Endothelial cell of umbilical vein (primary cell): ENCODE results near the gene PRRT1B. TPM values are rescaled to one million over a fixed set of nuclear protein-coding genes. Genes with fewer than 3 reads are reported as not detected.

Experiments used
- BruUV-seq: library from RNA; stranded (reverse); fragments of 400-500 nt; replicated peaks from 2 replicates; lab custom pipeline; 2021; lab: Mats Ljungman, UMichigan
- CTCF ChIA-PET: fragments of 300-600, 350-600 bp; sonication (Branson Sonifier 250); formaldehyde crosslinking; loops from one replicate; lab custom pipeline; 2021; ENCODE audit warnings: antibody characterized with exemption, inconsistent platforms; lab: Charles Lee
- POLR2A ChIA-PET: fragments of 300-600, 350-600 bp; sonication (Branson Sonifier 250); formaldehyde crosslinking; loops from one replicate; lab custom pipeline; 2021; ENCODE audit warnings: antibody characterized with exemption, inconsistent platforms; lab: Charles Lee
- DNase-seq: peaks from one replicate; pipeline ENCODE4 v3.0.0-alpha.2; 2011; ENCODE audit warnings: low read depth, low spot score
- FAIRE-seq: peaks from 2 replicates; lab custom pipeline; 2011; peaks lifted over from hg19 to GRCh38; lab: Jason Lieb, UNC
- H2AFZ ChIP-seq: 2 replicates; pipeline ENCODE4 v1.6.0; 2012; ENCODE audit warnings: low read depth, low read length, control low read depth, inconsistent platforms
- H3K27ac ChIP-seq: 2 replicates; pipeline ENCODE4 v1.5.1; 2011; ENCODE audit warnings: low read depth, mild to moderate bottlenecking, control low read depth, low read length, moderate library complexity; ENCODE audit not compliant: insufficient read depth
- H3K27me3 ChIP-seq, 2 experiments: 2 replicates each; pipeline versions ENCODE4 v1.6.0 to v1.6.1; 2011; ENCODE audit warnings: low read length in 2 of 2, mixed read lengths in 1 of 2; ENCODE audit not compliant: control insufficient read depth in 2 of 2, insufficient read depth in 2 of 2
- H3K36me3 ChIP-seq, 2 experiments: 2 replicates in 1 of 2; 3 replicates in 1 of 2; pipeline ENCODE4 v1.5.1; 2011; ENCODE audit warnings: low read length in 2 of 2, mild to moderate bottlenecking in 1 of 2, moderate library complexity in 1 of 2; ENCODE audit not compliant: control insufficient read depth in 2 of 2, insufficient read depth in 2 of 2; ENCODE audit errors: extremely low read depth in 1 of 2
- H3K4me1 ChIP-seq: 3 replicates; pipeline ENCODE4 v1.5.1; 2011; ENCODE audit warnings: mild to moderate bottlenecking, low read length; ENCODE audit not compliant: control insufficient read depth, insufficient read depth; ENCODE audit errors: extremely low read depth
- H3K4me2 ChIP-seq: 2 replicates; pipeline ENCODE4 v1.6.1; 2011; ENCODE audit warnings: low read length, control low read depth, mixed read lengths; ENCODE audit not compliant: insufficient read depth
- H3K4me3 ChIP-seq, 3 experiments: fragments of 200-600 bp in 1 of 3; sonication (generic), shearing (Covaris generic) in 1 of 3; replicated peaks in 1 of 3; 2 replicates each; pipeline ENCODE4 v1.5.1; 2011 to 2016; ENCODE audit warnings: control low read depth in 3 of 3, low read length in 3 of 3, mild to moderate bottlenecking in 2 of 3, inconsistent platforms in 1 of 3, low read depth in 1 of 3, moderate library complexity in 1 of 3; ENCODE audit not compliant: insufficient read depth in 1 of 3
- H3K79me2 ChIP-seq: 2 replicates; pipeline ENCODE4 v1.6.0; 2012; ENCODE audit warnings: low read length, inconsistent platforms; ENCODE audit not compliant: control insufficient read depth, insufficient read depth
- H3K9ac ChIP-seq: replicated peaks from 2 replicates; pipeline ENCODE3; 2011; ENCODE audit warnings: low read length, control low read depth; ENCODE audit not compliant: insufficient read depth; ENCODE audit errors: extremely low read depth
- H3K9me1 ChIP-seq: replicated peaks from 3 replicates; pipeline ENCODE4 v1.6.0; 2011; ENCODE audit warnings: mild to moderate bottlenecking, low read length; ENCODE audit not compliant: control insufficient read depth, insufficient read depth; ENCODE audit errors: extremely low read depth
- H3K9me3 ChIP-seq: replicated peaks from 2 replicates; pipeline ENCODE4 v1.5.1; 2012; ENCODE audit warnings: low read length, inconsistent platforms; ENCODE audit not compliant: control insufficient read depth, insufficient read depth
- H4K20me1 ChIP-seq: replicated peaks from 2 replicates; pipeline ENCODE3; 2011; ENCODE audit warnings: mild to moderate bottlenecking, low read length; ENCODE audit not compliant: control insufficient read depth, insufficient read depth; ENCODE audit errors: extremely low read depth
- CTCF ChIP-seq, 2 donors: IDR thresholded peaks; 1 replicate in 1 of 2; 2 replicates in 1 of 2; pipeline ENCODE4 v1.5.1; 2011; ENCODE audit warnings: low read length in 2 of 2, mild to moderate bottlenecking in 2 of 2, moderate library complexity in 2 of 2, control low read depth in 1 of 2, inconsistent platforms in 1 of 2, low read depth in 1 of 2; ENCODE audit not compliant: insufficient read depth in 1 of 2; ENCODE audit errors: extremely low read depth in 1 of 2
- EZH2 ChIP-seq: IDR thresholded peaks from 2 replicates; pipeline ENCODE4 v1.6.1; 2012; ENCODE audit warnings: borderline replicate concordance, low read depth, mild to moderate bottlenecking, moderate library complexity, low read length, inconsistent platforms; ENCODE audit not compliant: severe bottlenecking
- FOS ChIP-seq: IDR thresholded peaks from 2 replicates; pipeline ENCODE4 v1.6.1; 2011; ENCODE audit warnings: mild to moderate bottlenecking, low read length, moderate library complexity, borderline replicate concordance; ENCODE audit not compliant: insufficient read depth
- GATA2 ChIP-seq: IDR thresholded peaks from 2 replicates; pipeline ENCODE4 v1.7.0; 2011; ENCODE audit warnings: low read depth, mild to moderate bottlenecking, moderate library complexity, mixed read lengths, low read length; ENCODE audit not compliant: insufficient read length, insufficient read depth
- JUN ChIP-seq: IDR thresholded peaks from 2 replicates; pipeline ENCODE4 v1.6.1; 2011; ENCODE audit warnings: borderline replicate concordance, low read depth; ENCODE audit not compliant: insufficient read length, insufficient read depth
- MAX ChIP-seq: IDR thresholded peaks from 2 replicates; pipeline ENCODE4 v1.6.1; 2011; ENCODE audit not compliant: insufficient read depth, insufficient read length
- MYC ChIP-seq: IDR thresholded peaks from one replicate; pipeline ENCODE4 v1.6.1; 2011; ENCODE audit warnings: mild to moderate bottlenecking, low read depth, low read length
- POLR2A ChIP-seq: IDR thresholded peaks from 2 replicates; pipeline ENCODE4 v1.6.1; 2012; ENCODE audit warnings: low read depth, mild to moderate bottlenecking, control low read depth, low read length
- POLR2AphosphoS5 ChIP-seq: IDR thresholded peaks from 2 replicates; pipeline ENCODE4 v1.6.1; 2012; ENCODE audit warnings: low read depth, mild to moderate bottlenecking, control low read depth, low read length, moderate library complexity; ENCODE audit not compliant: insufficient read depth
- dilution Hi-C: fragments of 300-500 bp; cut with MboI; formaldehyde crosslinking; loops from one replicate; pipeline ENCODE4 v1.15.0; 2019; ENCODE audit warnings: low sequenced_read_pairs; ENCODE audit not compliant: extremely low pct_ligation_motif_present
- intact Hi-C: fragments of 100-400 bp; cut with micrococcal nuclease; formaldehyde crosslinking; loops from one replicate; pipeline ENCODE4 v1.10.0; 2022
- polyA plus RNA-seq, 4 experiments: library from polyadenylated mRNA; depleted of rRNA in 3 of 4; stranded (reverse) in 3 of 4; unstranded in 1 of 4; fragments of >200 nt; gene quantifications; 2 replicates each; pipeline versions ENCODE4 v1.2.1 to v1.2.3, GENCODE V29; 2011 to 2012; ENCODE audit warnings: missing spikeins in 1 of 4
- total RNA-seq: library from RNA; stranded (reverse); gene quantifications from 2 replicates; pipeline ENCODE4 v1.2.3, GENCODE V29; 2021

PRRT1B gene
- total and polyA plus RNA-seq, 2 donors (not counting 3 experiments of a cell fraction or from before 2014, with no cell fraction given) = not detected

- no TSS peak for BruUV-seq
- Histone ChIP-seq H3K27ac (no peak overlapping the region), H3K4me1 (no peaks in the 10 kb centered on the region), H3K27me3 (no peaks in the 10 kb centered on the region), H3K9me3 (no peaks in the 10 kb centered on the region), H2AFZ (no peak overlapping the region), H3K9me1 (no peaks in the 10 kb centered on the region), H3K4me2 (no peak overlapping the region), H4K20me1 (no peaks in the 10 kb centered on the region), H3K79me2 (no peaks in the 10 kb centered on the region), H3K9ac (no peak overlapping the region), H3K4me3 (no peak overlapping the region), H3K36me3 (peaks cover 18 to 47% of the 10 kb centered on the region in 2 experiments)
- ChIA-PET CTCF (no interaction called here), POLR2A (no interaction called here)
- TF ChIP-seq GATA2 (no peak), JUN (no peak), MAX (no peak), MYC (no peak), FOS (no peak), POLR2AphosphoS5 (no peak), CTCF (IDR thresholded peaks at IDR 0.05; ENCODE audit: extremely low read depth in 1 of 2, insufficient read depth in 1 of 2, low read depth in 1 of 2, low read length in 2 of 2) (no peak), POLR2A (no peak), EZH2 (no peak)
- DNase-seq (no peak), FAIRE-seq (no peak)
- intact Hi-C loops = no loop called here
- dilution Hi-C loops = no loop called here
These were observed 32.7 kb downstream of the PRRT1B start for GRCh38 chr9:131578021-131578420.
